HG02623 (cell line): Measurements from ENCODE around the gene NLGN1.
"Not testable (repeated sequence)": the region's sequence is repeated elsewhere in the genome, so short reads cannot be mapped to it uniquely, and the experiment has no call there.

ENCODE experiments used
- ATAC-seq: cut with Tn5 transposase; IDR thresholded peaks from one replicate; pipeline ENCODE4 v1.9.1; 2021; ENCODE audit warnings: moderate library complexity; ENCODE audit not compliant: unreplicated experiment

Gene NLGN1

DNA sequence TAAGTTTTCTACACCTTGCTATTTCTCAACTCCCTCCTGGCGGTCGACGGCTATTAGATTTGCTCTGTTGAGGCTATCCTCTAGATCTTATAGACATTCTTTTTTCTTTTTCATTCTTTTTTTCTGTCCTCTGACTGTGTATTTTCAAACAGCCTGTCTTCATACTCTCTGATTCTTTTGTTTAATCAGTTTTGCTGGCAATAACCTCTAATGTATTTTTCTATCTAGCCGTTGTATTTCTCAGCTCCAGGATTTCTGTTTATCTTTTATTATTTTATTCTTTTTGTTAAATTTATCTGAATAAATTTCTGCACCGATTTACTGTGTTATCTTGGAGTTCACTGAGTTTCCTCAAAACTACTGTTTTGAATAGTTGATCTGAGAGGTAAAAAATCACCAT, 31.5 kb downstream of the NLGN1 start:
- ATAC-seq: no peak

DNA sequence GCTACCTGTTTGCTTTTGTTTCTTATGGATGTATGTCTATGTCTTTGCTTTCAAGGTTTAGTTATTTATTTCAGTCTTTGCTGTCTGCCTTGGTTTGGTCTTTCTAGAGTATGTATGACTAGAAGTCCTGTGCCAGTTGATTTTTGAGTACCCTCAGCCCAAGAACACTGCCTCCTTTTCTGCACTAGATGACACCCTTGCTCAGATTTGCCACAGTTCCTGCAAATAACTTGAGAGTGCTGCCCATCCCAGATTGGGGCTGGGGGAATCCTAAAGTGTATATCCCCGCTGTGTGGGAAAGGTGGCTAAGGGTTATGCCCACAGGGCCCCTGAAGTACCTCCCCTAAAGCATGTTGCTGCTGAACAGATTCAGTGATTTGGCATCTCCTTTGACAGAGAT, 32.0 kb downstream of the NLGN1 start:
- no peak for ATAC-seq

DNA sequence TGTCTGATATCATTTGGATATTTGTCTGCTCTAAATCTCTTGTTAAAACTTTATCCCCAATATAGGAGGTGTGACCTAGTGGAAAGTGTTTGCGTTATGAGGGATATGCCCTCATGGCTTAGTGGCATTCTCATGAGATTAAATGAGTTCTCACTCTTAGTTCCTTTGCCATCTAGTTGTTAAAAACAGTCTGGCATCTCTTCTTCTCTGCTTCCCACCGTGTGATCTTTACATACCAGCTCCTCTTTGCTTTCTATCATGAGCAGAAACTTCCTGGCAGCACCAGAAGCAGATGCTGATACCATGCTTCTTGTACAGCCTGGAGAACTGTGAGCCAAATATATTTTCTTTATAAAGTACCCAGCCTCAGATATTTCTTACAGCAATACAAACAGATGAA, 33.0 kb downstream of the NLGN1 start:
- ATAC-seq: no peak

DNA sequence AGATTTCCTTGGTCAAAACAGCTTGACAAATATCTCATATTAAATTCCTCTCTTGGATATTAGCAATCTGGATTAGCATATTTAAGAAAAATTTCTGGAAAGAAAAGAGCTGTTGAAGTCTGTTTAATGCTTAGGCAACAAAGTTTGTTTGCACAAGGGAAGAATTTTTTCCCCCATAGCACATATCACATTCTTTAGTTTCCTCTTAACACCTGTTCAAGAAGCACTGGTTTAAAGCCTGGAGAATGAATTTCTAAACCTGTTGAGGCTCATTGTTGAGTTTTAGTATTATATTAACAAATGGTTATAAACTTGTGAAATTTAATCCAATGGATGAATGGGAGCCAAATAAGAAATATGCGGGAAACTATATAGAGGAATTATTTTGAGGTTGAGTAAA, 41.5 kb downstream of the NLGN1 start:
- no peak for ATAC-seq

DNA sequence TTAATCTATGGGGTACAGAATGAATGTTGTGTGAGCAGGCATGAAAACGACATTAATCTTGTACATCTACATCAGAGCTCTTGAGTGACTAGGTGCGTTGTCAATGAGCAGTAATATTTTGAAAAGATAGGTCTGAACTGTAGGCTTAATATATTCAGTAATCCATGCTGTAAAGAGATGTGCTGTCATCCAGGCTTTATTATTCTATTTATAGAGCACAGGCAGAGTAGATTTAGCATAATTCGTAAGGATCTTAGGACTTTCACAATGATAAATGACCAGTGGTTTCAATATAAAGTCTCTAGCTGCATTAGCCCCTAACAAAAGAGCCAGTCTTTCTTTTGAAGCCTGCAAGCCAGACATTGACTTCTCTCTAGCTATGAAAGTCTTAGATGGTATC, 43.0 kb downstream of the NLGN1 start:
- no peak for ATAC-seq

DNA sequence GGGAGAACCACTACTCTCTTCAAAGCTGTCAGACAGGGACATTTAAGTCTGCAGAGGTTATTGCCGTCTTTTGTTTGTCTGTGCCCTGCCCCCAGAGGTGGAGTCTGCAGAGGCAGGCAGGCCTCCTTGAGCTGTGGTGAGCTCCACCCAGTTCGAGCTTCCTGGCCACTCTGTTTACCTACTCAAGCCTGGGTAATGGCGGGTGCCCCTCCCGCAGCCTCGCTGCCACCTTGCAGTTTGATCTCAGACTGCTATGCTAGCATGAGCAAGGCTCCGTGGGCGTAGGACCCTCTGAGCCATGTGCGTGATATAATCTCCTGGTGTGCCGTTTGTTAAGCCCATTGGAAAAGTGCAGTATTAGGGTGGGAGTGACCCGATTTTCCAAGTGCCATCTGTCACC, 54.0 kb downstream of the NLGN1 start:
- not testable (repeated sequence) for ATAC-seq

DNA sequence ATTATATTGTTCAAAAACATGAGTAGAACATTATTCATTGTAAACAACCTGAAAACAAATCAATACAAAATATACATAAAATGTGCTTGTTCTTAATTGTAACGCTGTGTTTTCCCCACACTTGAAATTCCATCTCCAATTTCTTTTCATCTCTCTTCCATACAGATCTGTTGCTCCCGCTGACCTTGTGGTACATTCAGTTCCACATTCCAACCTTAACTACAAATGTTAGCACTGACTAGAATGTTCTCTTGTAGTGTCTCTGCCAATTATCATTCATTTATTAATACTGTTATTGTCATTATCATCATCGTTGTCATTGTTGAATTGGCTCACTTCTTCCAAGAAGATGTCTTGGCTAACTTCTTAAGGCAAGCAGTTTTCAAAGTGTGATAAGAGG, 65.7 kb downstream of the NLGN1 start:
- ATAC-seq: no peak

DNA sequence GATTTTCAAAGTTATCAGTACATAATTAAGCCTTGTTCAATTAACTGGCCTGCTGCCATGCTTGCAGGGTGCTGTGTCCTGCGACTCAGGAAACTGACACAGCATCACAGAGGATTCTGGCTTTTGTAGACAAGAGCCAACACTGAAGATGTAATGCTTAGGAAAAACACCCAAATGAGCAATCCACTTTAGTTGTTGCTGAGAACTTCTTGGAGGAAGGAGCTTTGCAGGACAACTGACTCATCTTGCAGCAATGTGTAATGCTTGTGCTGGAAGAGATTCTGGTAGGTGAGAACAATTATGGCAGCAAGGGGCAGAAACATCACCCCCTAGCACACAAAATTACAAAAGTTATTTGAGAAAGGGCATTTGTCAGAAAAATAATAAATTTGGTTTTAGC, 67.6 kb downstream of the NLGN1 start:
- no peak for ATAC-seq

DNA sequence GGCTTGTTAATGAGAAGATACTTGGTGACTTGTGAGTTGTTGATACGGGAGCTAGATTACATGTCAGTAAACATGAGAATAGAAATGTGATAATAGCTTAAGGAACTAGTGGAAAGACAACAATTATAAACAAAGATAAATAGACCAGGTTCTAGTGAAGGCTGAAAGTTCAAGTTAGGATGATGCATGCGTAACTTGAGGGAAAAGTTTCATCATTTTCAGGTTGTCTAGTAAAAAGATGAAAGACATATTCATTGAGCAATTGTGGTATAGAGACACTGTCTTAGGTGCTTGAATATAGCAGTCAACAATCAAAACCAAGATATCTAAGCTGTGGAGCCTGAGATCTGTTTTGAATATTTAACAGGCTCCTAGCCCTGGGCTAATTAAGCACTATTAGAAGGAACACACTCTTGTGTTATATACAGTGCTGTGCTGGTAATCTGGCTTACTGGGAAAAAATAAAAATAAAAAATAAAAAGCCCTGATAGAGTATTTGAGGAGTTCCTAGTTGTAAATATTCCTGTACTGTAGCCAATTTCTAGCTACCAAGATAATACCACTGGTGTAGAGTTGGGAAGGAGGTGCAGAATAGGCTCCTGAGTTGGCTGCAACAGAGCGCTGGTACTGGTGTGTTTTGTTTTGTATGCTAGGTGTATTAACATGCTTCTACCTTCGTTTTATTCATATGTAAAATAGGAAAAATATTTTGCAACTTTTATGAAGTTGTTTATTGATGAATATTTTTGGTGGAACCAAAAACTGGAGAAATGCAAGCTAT, 68.5 kb downstream of the NLGN1 start:
- no peak for ATAC-seq

DNA sequence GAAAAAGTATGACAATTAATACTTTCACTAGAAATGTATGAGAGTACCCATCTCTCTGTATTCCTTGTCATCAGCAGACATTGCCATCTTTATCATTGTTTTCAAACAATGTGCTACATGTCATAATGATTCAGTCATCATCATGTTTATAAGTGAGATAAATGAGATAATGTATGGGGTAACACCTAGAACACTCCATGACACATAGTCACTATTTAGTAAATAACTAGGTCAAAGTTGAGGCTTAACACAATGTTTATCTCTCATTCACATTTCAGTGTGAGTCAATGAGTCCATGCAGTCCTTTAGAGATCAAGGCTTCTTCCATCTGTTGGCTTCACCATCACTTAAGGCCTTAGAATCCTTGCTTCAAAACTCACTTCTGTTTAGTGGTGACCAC, 70.0 kb downstream of the NLGN1 start:
- no peak for ATAC-seq

DNA sequence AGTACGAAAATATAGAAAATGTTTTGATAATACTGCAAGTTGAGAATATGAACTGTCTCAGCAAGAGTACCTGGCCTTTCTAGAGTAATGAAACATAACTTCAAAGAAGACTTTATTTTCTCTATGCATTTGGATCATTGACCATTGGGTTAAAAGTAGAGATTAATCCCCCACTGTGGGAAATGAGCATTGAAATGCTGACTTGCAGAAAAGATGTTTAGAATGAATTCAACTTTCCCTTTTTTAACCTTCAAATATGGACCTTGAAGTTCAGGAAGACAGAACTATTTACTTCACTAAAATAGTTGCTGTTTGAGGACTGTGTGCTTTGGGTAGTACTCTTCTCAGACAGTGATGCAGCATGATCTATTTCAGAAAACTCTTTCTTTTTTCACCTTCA, 75.7 kb downstream of the NLGN1 start:
- ATAC-seq: no peak

DNA sequence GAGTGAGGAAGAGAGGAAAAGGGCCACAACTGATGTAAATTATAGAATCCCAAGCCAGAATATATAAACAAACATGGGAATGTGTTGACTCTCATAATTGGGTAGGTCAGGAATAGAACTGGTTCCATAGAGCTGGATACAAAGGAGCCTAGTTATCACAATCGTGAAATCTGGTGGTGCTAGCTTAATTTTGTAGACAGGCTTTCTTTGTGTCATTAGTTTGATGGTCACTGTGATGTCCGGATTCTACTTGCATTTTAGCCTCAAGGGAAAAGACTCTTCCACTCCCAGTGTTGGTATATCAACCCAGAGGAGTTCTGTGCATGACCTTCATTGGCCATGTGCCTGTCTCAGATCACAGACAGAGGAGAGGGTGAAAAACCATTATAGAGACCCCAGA, 81.8 kb downstream of the NLGN1 start:
- ATAC-seq: no peak

DNA sequence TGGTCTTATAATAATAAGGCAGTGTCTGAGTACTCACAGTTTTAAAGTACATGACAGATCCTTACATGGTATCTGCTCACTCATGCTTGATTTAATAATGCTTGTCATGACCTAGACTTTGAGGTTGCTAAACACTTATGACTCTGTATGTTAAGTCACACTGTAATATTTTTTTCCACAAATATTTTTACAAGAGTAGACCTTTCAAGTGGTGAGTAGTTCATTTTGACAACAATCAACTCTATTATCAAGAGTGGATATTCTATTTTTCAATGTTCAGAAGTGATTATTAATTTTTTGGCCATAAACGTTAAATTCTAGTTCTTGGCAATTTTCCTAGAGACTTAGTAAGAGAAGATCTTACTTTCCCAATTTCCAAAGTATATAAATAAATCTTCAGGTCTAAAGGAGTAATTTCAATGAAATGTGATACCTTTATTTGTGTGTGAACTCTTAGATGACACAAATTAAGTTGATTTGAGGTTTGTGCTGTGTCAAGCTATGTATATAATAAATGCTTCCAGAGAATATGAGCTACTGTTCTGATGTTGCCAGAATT, 104.5 kb downstream of the NLGN1 start:
- ATAC-seq: no peak

DNA sequence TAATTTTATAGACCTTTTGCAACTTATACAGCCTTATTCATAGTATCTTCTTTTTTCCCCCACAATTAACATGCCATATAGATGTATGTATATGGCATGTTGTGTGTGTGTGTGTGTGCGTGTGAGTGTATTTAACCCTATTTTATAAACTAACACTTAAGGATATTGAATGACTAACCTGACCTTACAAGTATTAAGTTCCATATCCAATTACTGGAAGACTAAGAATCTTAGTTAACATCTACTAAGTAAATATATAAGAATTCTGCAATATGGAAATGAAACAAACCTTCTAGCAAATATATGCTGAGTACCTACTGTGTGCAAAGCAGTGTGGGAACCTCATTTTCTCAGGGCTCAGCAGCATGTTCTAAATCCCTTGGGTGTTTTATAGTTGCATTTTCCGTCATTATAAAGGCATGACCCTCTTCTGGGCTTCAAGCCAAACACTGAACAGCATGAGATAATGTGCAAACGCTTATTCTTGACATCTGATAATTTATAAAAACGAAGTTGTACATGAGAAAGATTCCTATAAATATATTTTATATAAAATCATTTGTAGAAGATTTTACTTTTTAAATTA, 105.5 kb downstream of the NLGN1 start:
- no peak for ATAC-seq

DNA sequence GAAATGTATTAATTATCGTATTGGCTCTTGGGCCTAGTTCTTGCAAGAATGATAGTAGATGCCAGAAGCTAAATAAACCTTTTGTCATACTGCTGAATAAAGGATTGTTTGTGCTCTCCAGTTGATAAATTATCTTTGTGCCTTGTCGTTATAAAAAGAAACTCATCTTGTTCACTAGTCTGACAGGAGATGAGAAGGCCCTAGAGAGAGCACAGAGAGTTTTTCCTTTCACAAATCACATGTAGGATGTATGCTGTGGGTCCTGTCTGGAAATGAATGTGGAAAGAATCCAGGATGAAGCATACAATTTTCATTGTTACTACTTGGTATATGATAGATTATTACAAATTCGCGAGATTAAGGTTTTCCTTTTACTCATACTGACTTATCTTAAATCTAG, 113.0 kb downstream of the NLGN1 start:
- no peak for ATAC-seq

DNA sequence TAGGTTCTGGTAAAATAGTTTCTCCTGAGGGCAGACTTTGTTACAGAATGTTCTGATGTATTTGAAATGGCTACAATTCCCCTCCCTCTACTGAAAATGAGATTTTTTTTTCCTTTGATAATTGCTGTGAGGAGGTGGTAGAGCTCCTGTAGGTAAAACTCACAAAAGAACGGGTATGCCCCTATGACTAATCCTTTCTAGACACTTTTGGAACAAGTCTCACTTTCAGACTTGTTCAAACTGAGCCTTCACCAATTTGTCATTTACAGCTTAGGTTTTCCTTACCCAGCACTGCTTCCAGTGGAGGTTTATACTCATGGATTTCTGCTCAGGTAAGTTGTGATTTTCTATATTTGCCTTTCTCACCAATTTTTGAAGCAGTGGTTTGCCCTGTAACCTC, 115.6 kb downstream of the NLGN1 start:
- peak; percentile 67 for ATAC-seq

DNA sequence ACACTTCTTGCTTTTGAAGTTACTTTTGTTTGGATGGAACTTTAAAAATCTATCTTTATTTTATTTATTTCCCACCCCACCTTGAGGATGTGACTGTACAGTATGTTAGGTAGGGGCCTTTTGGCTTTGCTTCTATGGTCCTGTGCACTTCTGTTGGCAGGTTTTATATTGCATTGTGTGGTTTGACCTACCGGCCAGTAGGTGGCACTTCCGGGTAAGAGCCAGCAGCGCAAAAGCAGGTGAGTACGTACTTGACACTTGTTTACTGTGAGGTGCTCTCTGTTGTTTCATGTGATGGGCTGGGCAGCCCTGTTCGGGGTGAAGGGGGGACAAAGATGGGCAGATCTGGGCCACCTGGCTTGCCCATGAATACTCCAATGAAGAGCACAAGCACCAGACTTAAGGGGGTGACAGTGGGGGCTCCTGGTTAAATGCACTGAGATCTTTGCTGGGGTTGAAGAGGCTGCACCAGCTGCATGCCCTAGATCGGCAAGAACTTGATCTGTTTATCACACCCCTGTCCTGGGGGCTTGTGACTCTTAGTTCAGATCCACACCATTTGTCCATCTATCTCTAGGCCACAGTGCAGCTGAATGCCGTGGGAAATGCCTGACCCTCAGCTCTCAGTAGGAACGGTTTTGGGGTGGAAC, 131.6 kb downstream of the NLGN1 start:
- ATAC-seq: peak; percentile 92

DNA sequence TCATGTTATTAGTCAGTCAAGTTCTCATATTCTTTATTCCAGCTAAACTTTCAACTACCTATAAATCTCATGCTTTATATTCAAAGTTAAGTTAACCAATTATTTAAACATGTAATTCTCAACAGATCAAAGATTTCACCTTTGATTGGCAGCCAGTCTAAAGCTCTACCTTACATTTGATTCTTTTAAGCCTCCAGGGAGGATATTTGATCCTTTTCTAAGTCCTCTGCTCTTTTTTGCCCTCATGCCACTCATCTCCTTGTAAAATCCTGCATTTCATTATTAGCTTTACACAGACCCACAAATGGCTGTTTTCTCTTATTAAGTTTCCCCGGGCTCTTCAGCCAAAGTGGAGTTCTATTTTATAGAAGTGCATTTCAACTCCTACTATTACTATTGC, 134.1 kb downstream of the NLGN1 start:
- no peak for ATAC-seq

DNA sequence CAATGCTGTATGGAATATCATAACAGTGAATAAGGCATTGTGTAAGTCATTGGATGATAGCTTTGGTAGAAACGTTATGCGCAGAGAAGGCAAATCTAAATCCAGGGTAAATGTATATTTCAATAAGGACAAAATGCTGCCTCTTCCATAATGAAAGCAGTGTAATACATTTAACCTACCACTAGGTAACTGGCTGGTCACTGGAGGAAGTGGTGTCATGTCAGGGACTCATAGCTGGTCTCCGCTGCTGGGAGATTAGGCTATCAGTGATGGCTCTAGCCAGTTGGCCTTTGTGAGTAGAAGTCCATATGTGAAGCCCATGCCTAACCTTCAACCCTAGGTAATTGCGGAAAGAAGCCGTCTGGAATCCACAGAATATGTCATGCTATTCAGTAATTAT, 140.9 kb downstream of the NLGN1 start:
- no peak for ATAC-seq

DNA sequence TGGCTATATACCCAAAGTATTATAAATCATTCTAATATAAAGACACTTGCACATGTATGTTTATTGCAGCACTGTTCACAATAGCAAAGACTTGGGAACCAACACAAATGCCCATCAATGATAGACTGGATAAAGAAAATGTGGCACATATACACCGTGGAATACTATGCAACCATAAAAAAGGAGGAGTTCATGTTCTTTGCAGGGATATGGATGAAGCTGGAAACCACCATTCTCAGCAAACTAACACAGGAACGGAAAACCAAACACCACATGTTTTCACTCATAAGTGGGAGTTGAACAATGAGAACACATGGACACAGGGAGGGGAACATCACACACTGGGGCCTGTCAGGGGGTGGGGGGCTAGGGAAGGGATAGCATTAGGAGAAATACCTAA, 148.0 kb downstream of the NLGN1 start:
- not testable (repeated sequence) for ATAC-seq

DNA sequence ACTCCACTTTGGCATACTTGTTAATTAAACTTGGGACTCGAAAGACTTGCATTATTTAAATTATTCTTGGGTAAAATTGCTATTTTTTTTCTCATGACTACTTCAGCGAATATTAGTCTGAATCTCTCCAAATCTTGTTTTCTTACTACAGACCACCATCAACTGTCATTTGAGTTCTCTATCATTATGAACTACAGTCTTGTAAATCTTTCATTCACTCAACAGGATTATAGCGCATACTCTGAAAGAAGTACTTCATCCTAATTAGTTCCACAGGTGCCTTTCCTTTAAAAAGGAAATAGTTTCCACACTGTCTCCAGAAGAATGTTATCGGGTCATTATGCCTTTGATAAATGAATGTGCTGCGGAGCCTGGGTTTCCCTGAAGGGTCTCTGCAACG, 149.5 kb downstream of the NLGN1 start:
- ATAC-seq: no peak

DNA sequence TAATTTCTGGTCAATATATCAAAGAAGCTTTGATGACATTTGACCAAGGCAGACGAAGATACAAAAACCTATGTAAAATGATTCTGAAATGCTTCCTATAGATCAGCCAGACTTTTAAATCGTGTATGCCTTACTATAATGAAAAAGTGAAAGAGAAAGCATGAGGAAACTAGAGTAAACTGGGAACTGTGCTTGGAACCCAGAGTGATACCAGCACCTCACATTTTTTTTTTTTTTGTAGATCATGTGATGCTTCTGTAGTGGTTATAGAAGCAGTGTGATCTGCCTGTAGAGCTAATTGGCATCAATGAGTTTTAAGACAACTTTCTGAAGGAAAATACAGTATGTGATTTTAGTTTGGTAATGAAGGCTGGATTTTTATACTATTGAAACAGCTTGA, 150.7 kb downstream of the NLGN1 start:
- no peak for ATAC-seq
